NCI-H146 (cell line): Measurements from ENCODE around the gene STPG2.

Experiments used
- DNase-seq: peaks from one replicate; lab custom pipeline; 2025; lab: John Stamatoyannopoulos, UW

STPG2 gene

GRCh38 chr4:97812768-97813167 lies 330.5 kb downstream of the STPG2 start:
- no peak for DNase-seq

GRCh38 chr4:97786306-97786920 lies 356.9 kb downstream of the STPG2 start:
- no peak for DNase-seq

- no peak for DNase-seq
Measured at GRCh38 chr4:97778174-97778573, 365.1 kb downstream of the STPG2 start.

- DNase-seq, result no peak
Measured at GRCh38 chr4:97774347-97774989, 368.8 kb downstream of the STPG2 start.

- DNase-seq, result no peak
Measured at GRCh38 chr4:97770222-97770621, 373.1 kb downstream of the STPG2 start.

GRCh38 chr4:97762115-97762512 lies 381.2 kb downstream of the STPG2 start:
- DNase-seq, result no peak

GRCh38 chr4:97761445-97762114 lies 381.7 kb downstream of the STPG2 start:
- no peak for DNase-seq

GRCh38 chr4:97759785-97760184 lies 383.5 kb downstream of the STPG2 start:
- no peak for DNase-seq

- DNase-seq, result no peak
Measured at GRCh38 chr4:97752599-97752998, 390.7 kb downstream of the STPG2 start.

GRCh38 chr4:97747945-97748344 lies 395.3 kb downstream of the STPG2 start:
- no peak for DNase-seq

- peak; percentile 3 for DNase-seq
Measured at GRCh38 chr4:97720869-97721432, 422.3 kb downstream of the STPG2 start.

GRCh38 chr4:97691111-97691605 lies 452.1 kb downstream of the STPG2 start:
- no peak for DNase-seq

- DNase-seq, result no peak
Measured at GRCh38 chr4:97670703-97671269, 472.5 kb downstream of the STPG2 start.

- DNase-seq, result no peak
Measured at GRCh38 chr4:97665553-97665952, 477.7 kb downstream of the STPG2 start.

GRCh38 chr4:97664741-97665140 lies 478.5 kb downstream of the STPG2 start:
- no peak for DNase-seq

- DNase-seq, result no peak
Measured at GRCh38 chr4:97662133-97662532, 481.1 kb downstream of the STPG2 start.

GRCh38 chr4:97656044-97656720 lies 487.1 kb downstream of the STPG2 start:
- no peak for DNase-seq

GRCh38 chr4:97653701-97654100 lies 489.6 kb downstream of the STPG2 start:
- DNase-seq, result no peak

GRCh38 chr4:97646997-97647396 lies 496.3 kb downstream of the STPG2 start:
- DNase-seq, result no peak

GRCh38 chr4:97645071-97645821 lies 498.0 kb downstream of the STPG2 start:
- no peak for DNase-seq

GRCh38 chr4:97643179-97643578 lies 500.1 kb downstream of the STPG2 start:
- no peak for DNase-seq
